Kidney (tissue), 14 donors: ENCODE results near the gene SSC5D. TPM values are rescaled to one million over a fixed set of nuclear protein-coding genes. Genes with fewer than 3 reads are reported as not detected.

Experiments used
- DNase-seq, 5 donors: peaks; one replicate each; pipeline ENCODE4 v3.0.0-alpha.2; 2013 to 2020
- FAIRE-seq: peaks from 2 replicates; lab custom pipeline; 2012; peaks lifted over from hg19 to GRCh38; lab: Jason Lieb, UNC
- H3K27ac ChIP-seq, 2 donors: one replicate each; pipeline ENCODE4 v1.7.0; 2013; ENCODE audit warnings: low read depth in 2 of 2, low read length in 2 of 2, inconsistent platforms in 1 of 2
- H3K27me3 ChIP-seq: one replicate; pipeline ENCODE4 v1.7.1; 2013; ENCODE audit warnings: low read length, inconsistent platforms; ENCODE audit not compliant: control insufficient read depth, insufficient read depth
- H3K36me3 ChIP-seq, 3 donors: one replicate each; pipeline versions ENCODE4 v1.7.0 to v1.7.1; 2013; ENCODE audit warnings: low read length in 3 of 3, control low read depth in 1 of 3, inconsistent platforms in 1 of 3; ENCODE audit not compliant: insufficient read depth in 3 of 3, control insufficient read depth in 2 of 3
- H3K4me1 ChIP-seq, 3 donors: one replicate each; pipeline versions ENCODE4 v1.7.0 to v1.7.1; 2013; ENCODE audit warnings: low read length in 3 of 3, inconsistent platforms in 1 of 3, low read depth in 1 of 3; ENCODE audit not compliant: control insufficient read depth in 2 of 3, insufficient read depth in 2 of 3
- H3K4me3 ChIP-seq, 3 donors: one replicate each; pipeline versions ENCODE4 v1.7.0 to v1.8.1; 2013; ENCODE audit warnings: low read length in 3 of 3, control low read depth in 1 of 3, inconsistent platforms in 1 of 3
- H3K9ac ChIP-seq, 3 donors: one replicate each; pipeline versions ENCODE4 v1.7.0 to v1.7.1; 2013; ENCODE audit warnings: low read length in 3 of 3, control low read depth in 1 of 3, inconsistent platforms in 1 of 3
- H3K9me3 ChIP-seq, 3 donors: one replicate each; pipeline versions ENCODE4 v1.7.0 to v1.7.1; 2013; ENCODE audit warnings: low read length in 3 of 3, control low read depth in 1 of 3, inconsistent platforms in 1 of 3; ENCODE audit not compliant: control insufficient read depth in 2 of 3, insufficient read depth in 1 of 3
- CTCF ChIP-seq: IDR thresholded peaks from 3 replicates; pipeline ENCODE4 v1.5.1; 2012; ENCODE audit warnings: mild to moderate bottlenecking, moderate library complexity, borderline replicate concordance; ENCODE audit not compliant: insufficient read depth; ENCODE audit errors: extremely low read depth
- intact Hi-C: fragments of 100-400 bp; cut with DNase I; formaldehyde crosslinking; loops from one replicate; pipeline ENCODE4 v1.11.1; 2022
- polyA plus RNA-seq: library from polyadenylated mRNA; stranded (reverse); fragments of 350-450 nt; fragmentation: Illumina TruSeq; extraction: RNeasy Lipid Tissue Mini Kit (QIAGEN cat#74804); gene quantifications from one replicate; pipeline ENCODE4 v1.2.3, GENCODE V29; 2014; ENCODE audit warnings: low read depth, low replicate concordance; ENCODE audit not compliant: insufficient read depth
- total RNA-seq: library from RNA; stranded (reverse); fragmentation: NEBNext Ultra II Directional; extraction: Animal tissue kit (Norgen Biotek cat#: 25700); gene quantifications from one replicate; pipeline ENCODE4 v1.2.1, GENCODE V29; 2021
- donor health status: control.
- donor health status: control.
- donor health status: control.
- donor health status: control.
- donor health status: control.
- donor health status: DM: yes; HTN: yes; CAD: no.
- donor health status: Normal renal cell carcinoma (clear cell type).

SSC5D gene
- total and polyA plus RNA-seq, 2 donors from 2014 or later: 2.2 to 9.4 TPM

DNA sequence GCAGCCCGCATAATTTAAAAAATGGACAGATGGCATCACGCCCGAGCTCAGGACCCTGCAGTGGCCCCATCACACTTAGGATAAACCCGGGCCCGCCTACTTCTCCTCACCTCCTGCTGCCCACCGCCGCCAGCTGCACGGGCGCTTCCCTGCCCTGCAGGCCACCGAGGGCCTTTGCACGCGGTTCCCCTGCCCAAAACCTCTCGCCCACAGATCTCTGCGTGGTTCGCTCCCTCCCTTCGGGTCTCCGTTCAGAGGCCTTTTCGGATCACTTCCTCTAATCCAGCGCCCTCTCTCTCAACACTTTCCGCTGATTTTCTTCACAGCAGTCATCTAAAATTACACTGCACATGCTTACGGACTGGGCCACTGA is 46.9 kb upstream of the SSC5D start:
- Histone ChIP-seq H3K9ac (no peak overlapping the region), H3K4me3 (no peak overlapping the region), H3K4me1 (peaks cover 0 to 4% (median 0%) of the 10 kb centered on the region in 3 donors), H3K27ac (no peak overlapping the region), H3K27me3 (peaks cover 40% of the 10 kb centered on the region), H3K9me3 (no peaks in the 10 kb centered on the region), H3K36me3 (no peaks in the 10 kb centered on the region)
- DNase-seq (no peak), FAIRE-seq (no peak)
- intact Hi-C loops: no loop called here
- no peak for TF ChIP-seq CTCF

- Histone ChIP-seq H3K4me3 (no peak overlapping the region), H3K9ac (no peak overlapping the region), H3K36me3 (no peaks in the 10 kb centered on the region), H3K27ac (no peak overlapping the region), H3K27me3 (peaks cover 40% of the 10 kb centered on the region), H3K9me3 (no peaks in the 10 kb centered on the region), H3K4me1 (peaks cover 0 to 4% (median 0%) of the 10 kb centered on the region in 3 donors)
- intact Hi-C loops: no loop called here
- FAIRE-seq (no peak), DNase-seq (no peak)
- TF ChIP-seq CTCF: no peak
Measured at GRCh38 chr19:55441692-55442321, 46.4 kb upstream of the SSC5D start.

DNA sequence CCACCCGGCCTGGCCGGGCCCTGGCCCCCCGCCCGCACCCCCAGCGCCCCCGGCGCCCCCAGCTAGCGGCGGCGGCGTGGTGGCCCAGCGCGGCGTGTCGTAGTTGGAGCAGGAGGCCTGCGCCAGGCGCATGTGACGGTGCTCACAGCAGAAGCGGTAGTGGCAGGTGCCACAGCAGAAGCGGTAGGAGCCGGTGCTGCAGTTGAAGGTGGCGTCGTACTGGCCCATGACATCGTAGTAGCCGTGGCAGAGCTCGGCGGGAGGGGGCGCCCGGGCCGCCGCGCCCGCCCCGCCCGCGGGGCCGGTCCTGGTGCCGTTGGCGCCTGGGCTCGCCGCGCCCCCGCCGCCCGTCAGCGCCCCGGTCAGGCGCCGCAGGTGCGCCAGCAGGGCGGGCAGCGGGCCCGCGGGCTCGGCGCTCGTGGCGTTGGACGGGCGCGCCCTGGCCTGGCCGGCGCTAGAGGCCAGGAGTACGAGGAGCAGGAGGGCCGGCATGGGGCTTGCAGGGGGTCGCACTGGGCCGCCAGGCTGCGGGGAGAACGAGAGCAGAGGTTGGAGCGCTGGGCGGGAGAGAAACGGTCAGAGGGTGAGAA is 45.8 kb upstream of the SSC5D start:
- intact Hi-C loops: no loop called here
- no peak for DNase-seq
- Histone ChIP-seq H3K4me3 (no peak overlapping the region), H3K9me3 (no peaks in the 10 kb centered on the region), H3K36me3 (no peaks in the 10 kb centered on the region), H3K27ac (no peak overlapping the region), H3K9ac (no peak overlapping the region), H3K4me1 (peaks cover 0 to 4% (median 0%) of the 10 kb centered on the region in 3 donors), H3K27me3 (peaks cover 43% of the 10 kb centered on the region)
- TF ChIP-seq CTCF: no peak
- no peak for FAIRE-seq
